OCI-LY3 (cell line): ENCODE results near the gene GPR65.
A peak's percentile ranks its signal among the peaks of the same experiment; 100 is the strongest.
"Not testable (repeated sequence)": the region's sequence is repeated elsewhere in the genome, so short reads cannot be mapped to it uniquely, and the experiment has no call there.

Experiments
- H2AFZ ChIP-seq: fragments of 200-600, 300-600 bp; shearing (Covaris generic); 2 replicates; pipeline ENCODE4 v1.6.0; 2014; ENCODE audit warnings: antibody characterized with exemption, low read depth, low read length
- H3K27ac ChIP-seq: fragments of 200-600, 300-600 bp; sonication (generic); 2 replicates; pipeline ENCODE4 v1.5.1; 2014; ENCODE audit warnings: mild to moderate bottlenecking, low read length, moderate library complexity, mixed read lengths
- H3K27me3 ChIP-seq: fragments of 200-600, 300-600 bp; sonication (generic); 2 replicates; pipeline ENCODE4 v1.6.1; 2014; ENCODE audit warnings: low read depth, low read length, mixed read lengths
- H3K36me3 ChIP-seq: fragments of 200-600, 300-600 bp; sonication (generic); replicated peaks from 2 replicates; pipeline ENCODE3; 2014; ENCODE audit warnings: low read depth, low read length, mixed read lengths
- H3K4me1 ChIP-seq: fragments of 300-600, 200-600 bp; sonication (generic); 2 replicates; pipeline ENCODE4 v1.6.1; 2014; ENCODE audit warnings: low read length, mixed read lengths
- H3K4me2 ChIP-seq: fragments of 200-600, 300-600 bp; sonication (generic); 2 replicates; pipeline ENCODE4 v1.6.1; 2014; ENCODE audit warnings: low read length, mixed read lengths
- H3K4me3 ChIP-seq: fragments of 300-600, 200-600 bp; sonication (generic); 2 replicates; pipeline ENCODE4 v1.5.1; 2014; ENCODE audit warnings: antibody characterized with exemption, mild to moderate bottlenecking, low read length, moderate library complexity
- H3K79me2 ChIP-seq: fragments of 300-600, 200-600 bp; shearing (Covaris generic); 2 replicates; pipeline ENCODE4 v1.6.1; 2014; ENCODE audit warnings: mild to moderate bottlenecking, low read length, mixed read lengths
- H3K9ac ChIP-seq: fragments of 300-600, 200-600 bp; shearing (Covaris generic); 2 replicates; pipeline ENCODE4 v1.6.0; 2014; ENCODE audit warnings: mild to moderate bottlenecking, low read length, moderate library complexity
- H3K9me3 ChIP-seq: fragments of 200-600, 300-600 bp; shearing (Covaris generic); 2 replicates; pipeline ENCODE4 v1.6.1; 2014; ENCODE audit warnings: low read length, mixed read lengths; ENCODE audit not compliant: insufficient read depth
- H4K20me1 ChIP-seq: fragments of 200-600, 300-600 bp; sonication (generic); 2 replicates; pipeline ENCODE4 v1.6.1; 2016; ENCODE audit warnings: low read length, mixed read lengths; ENCODE audit not compliant: insufficient read depth
- EZH2phosphoT487 ChIP-seq: fragments of 200-600 bp; shearing (Covaris generic); IDR thresholded peaks from 2 replicates; pipeline ENCODE4 v1.6.1; 2018; ENCODE audit warnings: antibody characterized with exemption, mixed run types, low read depth
- TF ChIP-seq, protein P1 (sequence below): fragments of 200-600, 300-600 bp; sonication (generic); IDR thresholded peaks from 2 replicates; pipeline ENCODE4 v1.5.1; 2014; ENCODE audit warnings: antibody characterized with exemption, low read length, low read depth

Gene GPR65

DNA sequence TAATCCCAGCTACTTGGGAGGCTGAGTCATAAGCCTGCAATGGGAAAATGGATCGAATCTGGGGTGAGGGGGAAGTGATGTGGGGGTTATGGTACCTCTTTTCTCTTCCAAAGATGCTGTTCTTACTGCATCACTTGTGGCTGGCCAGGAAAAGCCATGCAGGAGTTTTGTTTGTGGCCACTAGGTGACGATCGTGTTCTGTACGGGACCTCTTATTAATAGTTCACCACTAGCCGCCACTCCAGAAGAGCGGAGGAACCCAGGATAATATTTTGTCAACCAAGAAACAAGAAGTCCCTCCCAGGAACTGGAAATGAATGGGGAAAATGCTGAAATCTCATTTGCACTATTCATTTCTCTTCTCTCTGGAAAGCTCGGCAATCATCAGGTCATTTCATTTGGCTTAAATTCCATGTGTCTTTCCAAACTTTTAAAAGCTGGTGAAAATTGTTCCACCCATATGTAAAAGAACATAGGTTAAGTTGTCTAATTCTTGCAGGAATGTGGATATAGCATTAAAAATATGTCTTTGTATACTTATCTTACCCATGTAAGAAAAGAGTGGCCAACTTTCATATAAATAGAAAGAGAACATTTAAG lies 8.9 kb downstream of the GPR65 start:
- Histone ChIP-seq H3K36me3 (peaks cover 3% of the 10 kb centered on the region), H3K27ac (no peak overlapping the region), H3K27me3 (no peaks in the 10 kb centered on the region), H3K9me3 (no peaks in the 10 kb centered on the region), H2AFZ (no peak overlapping the region), H3K4me2 (peak overlapping the region; percentile 18), H4K20me1 (no peaks in the 10 kb centered on the region), H3K4me3 (no peak overlapping the region), H3K9ac (no peak overlapping the region), H3K4me1 (peaks cover 16% of the 10 kb centered on the region), H3K79me2 (no peaks in the 10 kb centered on the region)
- no peak for TF ChIP-seq EZH2phosphoT487
- TF ChIP-seq, protein P1, sequence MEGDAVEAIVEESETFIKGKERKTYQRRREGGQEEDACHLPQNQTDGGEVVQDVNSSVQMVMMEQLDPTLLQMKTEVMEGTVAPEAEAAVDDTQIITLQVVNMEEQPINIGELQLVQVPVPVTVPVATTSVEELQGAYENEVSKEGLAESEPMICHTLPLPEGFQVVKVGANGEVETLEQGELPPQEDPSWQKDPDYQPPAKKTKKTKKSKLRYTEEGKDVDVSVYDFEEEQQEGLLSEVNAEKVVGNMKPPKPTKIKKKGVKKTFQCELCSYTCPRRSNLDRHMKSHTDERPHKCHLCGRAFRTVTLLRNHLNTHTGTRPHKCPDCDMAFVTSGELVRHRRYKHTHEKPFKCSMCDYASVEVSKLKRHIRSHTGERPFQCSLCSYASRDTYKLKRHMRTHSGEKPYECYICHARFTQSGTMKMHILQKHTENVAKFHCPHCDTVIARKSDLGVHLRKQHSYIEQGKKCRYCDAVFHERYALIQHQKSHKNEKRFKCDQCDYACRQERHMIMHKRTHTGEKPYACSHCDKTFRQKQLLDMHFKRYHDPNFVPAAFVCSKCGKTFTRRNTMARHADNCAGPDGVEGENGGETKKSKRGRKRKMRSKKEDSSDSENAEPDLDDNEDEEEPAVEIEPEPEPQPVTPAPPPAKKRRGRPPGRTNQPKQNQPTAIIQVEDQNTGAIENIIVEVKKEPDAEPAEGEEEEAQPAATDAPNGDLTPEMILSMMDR: peak; percentile 86

DNA sequence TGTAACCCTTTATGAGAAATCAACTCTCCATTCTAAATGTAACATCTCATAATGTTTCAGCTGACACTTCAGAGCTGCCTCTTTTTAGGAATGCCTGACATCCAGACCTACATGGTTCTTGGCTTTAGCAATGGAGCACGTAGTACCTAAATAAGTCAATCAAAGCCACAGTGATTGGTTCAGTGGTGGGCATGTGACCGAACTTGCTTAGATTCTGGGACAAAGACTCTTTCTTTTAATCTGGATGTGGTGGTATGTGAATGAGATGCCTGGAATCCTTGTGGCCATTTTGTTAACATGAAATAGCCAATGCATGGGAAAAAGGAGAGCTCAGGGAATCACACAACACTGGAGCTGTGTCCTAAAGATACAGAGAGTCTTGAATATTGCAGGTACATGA lies 11.8 kb downstream of the GPR65 start:
- Histone ChIP-seq H3K79me2 (no peaks in the 10 kb centered on the region), H3K9me3 (no peaks in the 10 kb centered on the region), H4K20me1 (no peaks in the 10 kb centered on the region), H3K9ac (no peak overlapping the region), H3K4me1 (peaks cover 16% of the 10 kb centered on the region), H3K27me3 (no peaks in the 10 kb centered on the region), H3K4me3 (no peak overlapping the region), H3K4me2 (no peak overlapping the region; the same call in 1 of the 2 replicates), H2AFZ (no peak overlapping the region), H3K36me3 (no peaks in the 10 kb centered on the region), H3K27ac (no peak overlapping the region)
- no peak for TF ChIP-seq EZH2phosphoT487
- TF ChIP-seq, protein P1: no peak

DNA sequence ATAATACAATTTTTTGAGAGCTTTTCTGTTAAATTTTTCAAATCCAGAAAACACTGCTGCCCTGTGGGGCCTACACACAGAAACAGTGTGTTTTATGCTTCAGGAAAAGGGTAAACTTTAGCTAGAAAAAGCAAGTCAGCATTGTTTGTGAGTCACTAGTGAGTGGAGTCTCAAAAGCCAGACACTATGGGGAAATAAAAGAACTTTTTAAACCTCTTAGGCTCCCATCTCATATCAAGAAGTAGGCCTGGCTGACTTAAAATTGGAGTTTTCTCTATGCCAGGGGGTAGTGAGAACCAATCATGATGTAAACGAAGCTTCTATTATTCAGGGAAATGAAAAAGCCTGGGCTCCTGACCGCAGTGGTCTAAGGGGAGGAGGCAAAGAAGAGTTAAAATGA lies 12.6 kb downstream of the GPR65 start:
- Histone ChIP-seq H2AFZ (no peak overlapping the region), H3K27ac (0 out of 2 replicates have a peak overlapping the region, but pooled peaks have one; percentile 7), H3K4me2 (peak overlapping the region; percentile 10; the same call in 1 of the 2 replicates), H3K4me1 (peaks cover 16% of the 10 kb centered on the region), H4K20me1 (no peaks in the 10 kb centered on the region), H3K79me2 (no peaks in the 10 kb centered on the region), H3K4me3 (no peak overlapping the region), H3K27me3 (no peaks in the 10 kb centered on the region), H3K9me3 (no peaks in the 10 kb centered on the region), H3K36me3 (no peaks in the 10 kb centered on the region), H3K9ac (no peak overlapping the region)
- TF ChIP-seq EZH2phosphoT487: no peak
- TF ChIP-seq, protein P1: no peak

DNA sequence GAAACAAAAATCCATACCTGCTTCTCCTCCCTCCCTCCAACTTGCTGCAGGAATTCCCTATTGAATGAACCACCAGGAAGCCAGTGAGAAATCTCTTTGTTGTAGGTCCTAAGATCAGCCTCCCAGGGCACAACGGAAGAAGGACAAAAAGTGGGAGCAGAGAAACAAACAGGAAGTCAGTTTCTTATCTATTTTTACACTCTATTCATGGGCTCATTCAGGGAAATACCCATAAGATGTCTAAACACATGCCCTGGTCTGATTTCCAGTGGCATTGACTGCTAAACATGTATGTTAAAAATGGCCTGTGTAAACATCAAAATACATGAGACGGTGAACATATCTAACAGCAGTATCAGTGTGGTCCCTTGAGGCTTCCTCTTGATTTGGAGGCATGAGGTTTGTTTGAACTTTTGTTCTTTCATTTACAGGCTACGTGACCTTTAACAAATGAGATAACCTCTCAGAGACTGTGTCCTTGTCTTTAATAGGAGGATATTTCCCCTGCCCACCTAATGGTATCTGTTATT lies 18.8 kb downstream of the GPR65 start:
- no peaks in the 10 kb centered on the region for H3K79me2 ChIP-seq
- no peaks in the 10 kb centered on the region for H4K20me1 ChIP-seq
- H3K4me2 ChIP-seq: no peak overlapping the region
- H3K4me1 ChIP-seq: peaks cover 6% of the 10 kb centered on the region
- TF ChIP-seq, protein P1: no peak
- no peak for TF ChIP-seq EZH2phosphoT487
- H3K36me3 ChIP-seq: no peaks in the 10 kb centered on the region
- H3K27ac ChIP-seq: no peak overlapping the region
- no peak overlapping the region for H2AFZ ChIP-seq
- H3K27me3 ChIP-seq: no peaks in the 10 kb centered on the region
- no peak overlapping the region for H3K9ac ChIP-seq
- H3K4me3 ChIP-seq: no peak overlapping the region
- H3K9me3 ChIP-seq: no peaks in the 10 kb centered on the region

DNA sequence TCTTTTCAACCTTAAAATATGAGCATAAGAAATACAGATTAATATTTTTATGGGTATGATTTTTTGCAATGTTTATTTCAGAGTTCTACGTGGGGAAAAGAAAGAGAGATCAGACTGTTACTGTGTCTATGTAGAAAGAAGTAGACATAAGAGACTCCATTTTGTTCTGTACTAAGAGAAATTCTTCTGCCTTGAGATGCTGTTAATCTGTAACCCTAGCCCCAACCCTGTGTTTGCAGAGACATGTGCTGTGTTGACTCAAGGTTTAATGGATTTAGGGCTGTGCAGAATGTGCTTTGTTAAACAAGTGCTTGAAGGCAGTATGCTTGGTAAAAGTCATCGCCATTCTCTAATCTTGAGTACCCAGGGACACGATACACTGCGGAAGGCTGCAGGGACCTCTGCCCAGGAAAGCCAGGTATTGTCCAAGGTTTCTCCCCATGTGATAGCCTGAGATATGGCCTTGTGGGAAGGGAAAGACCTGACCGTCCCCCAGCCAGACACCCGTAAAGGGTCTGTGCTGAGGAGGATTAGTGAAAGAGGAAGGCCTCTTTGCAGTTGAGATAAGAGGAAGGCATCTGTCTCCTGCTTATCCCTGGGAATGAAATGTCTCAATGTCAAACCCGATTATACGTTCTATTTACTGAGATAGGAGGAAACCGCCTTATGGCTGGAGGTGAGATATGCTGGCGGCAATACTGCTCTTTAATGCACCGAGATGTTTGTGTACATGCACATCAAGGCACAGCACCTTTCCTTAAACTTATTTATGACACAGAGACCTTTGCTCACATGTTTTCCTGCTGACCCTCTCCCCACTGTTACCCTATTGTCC lies 19.5 kb downstream of the GPR65 start:
- not testable (repeated sequence) for H2AFZ ChIP-seq, H3K4me1 ChIP-seq, H3K9ac ChIP-seq, H3K9me3 ChIP-seq, H3K27me3 ChIP-seq, H3K4me2 ChIP-seq, H3K4me3 ChIP-seq, H4K20me1 ChIP-seq, H3K79me2 ChIP-seq, H3K27ac ChIP-seq, H3K36me3 ChIP-seq
